H1 (cell line): ENCODE data around the gene PIAS1. TPM values are rescaled to one million over a fixed set of nuclear protein-coding genes. Genes with fewer than 3 reads are reported as not detected.

Experiments used
- CTCF ChIA-PET: fragments of 300-600 bp; sonication (Branson Sonifier 250); formaldehyde crosslinking; loops from one replicate; lab custom pipeline; 2021; ENCODE audit not compliant: partially characterized antibody; lab: Charles Lee
- POLR2A ChIA-PET: fragments of 300-600 bp; sonication (Branson Sonifier 250); formaldehyde crosslinking; loops from one replicate; lab custom pipeline; 2021; ENCODE audit warnings: inconsistent platforms; ENCODE audit not compliant: partially characterized antibody; lab: Charles Lee
- DNase-seq, 2 experiments: peaks; one replicate each; pipeline versions ENCODE4 v3.0.0 to v3.0.0-alpha.2; 2010 to 2022; ENCODE audit warnings: low spot score in 2 of 2, low read depth in 1 of 2, mixed read lengths in 1 of 2
- FAIRE-seq: peaks from 2 replicates; lab custom pipeline; 2011; peaks lifted over from hg19 to GRCh38; lab: Jason Lieb, UNC
- H2AFZ ChIP-seq: 2 replicates; pipeline ENCODE4 v1.8.1; 2012; ENCODE audit warnings: low read length, inconsistent platforms
- H2AK5ac ChIP-seq: 2 replicates; pipeline ENCODE4 v1.6.1; 2013; ENCODE audit warnings: low read depth, low read length
- H2BK120ac ChIP-seq: replicated peaks from 2 replicates; pipeline ENCODE3; 2013; ENCODE audit warnings: low read depth, low read length, inconsistent platforms
- H2BK12ac ChIP-seq: 2 replicates; pipeline ENCODE4 v1.6.1; 2013; ENCODE audit warnings: low read depth, low read length
- H2BK15ac ChIP-seq: 2 replicates; pipeline ENCODE4 v1.6.1; 2013; ENCODE audit warnings: low read length
- H2BK20ac ChIP-seq: 2 replicates; pipeline ENCODE4 v1.6.1; 2013; ENCODE audit warnings: low read length
- H2BK5ac ChIP-seq: 2 replicates; pipeline ENCODE4 v1.6.1; 2013; ENCODE audit warnings: low read depth, low read length
- H3K14ac ChIP-seq: 2 replicates; pipeline ENCODE4 v1.6.1; 2013; ENCODE audit warnings: inconsistent platforms; ENCODE audit not compliant: insufficient read length
- H3K18ac ChIP-seq: 2 replicates; pipeline ENCODE4 v1.6.1; 2013; ENCODE audit warnings: low read length; ENCODE audit errors: extremely low read depth
- H3K23ac ChIP-seq: 2 replicates; pipeline ENCODE4 v1.6.1; 2013; ENCODE audit warnings: inconsistent platforms; ENCODE audit not compliant: insufficient read length
- H3K23me2 ChIP-seq: 2 replicates; pipeline ENCODE4 v1.6.1; 2013; ENCODE audit warnings: low read depth, low read length
- H3K27ac ChIP-seq: 2 replicates; pipeline ENCODE4 v1.6.1; 2011; ENCODE audit warnings: low read depth, low read length, inconsistent platforms
- H3K27me3 ChIP-seq, 4 experiments: replicated peaks in 1 of 4; 1 replicate in 1 of 4; 2 replicates in 3 of 4; pipeline versions ENCODE4 v1.6.1 to v1.8.1; 2011 to 2013; ENCODE audit warnings: low read length in 3 of 4, mild to moderate bottlenecking in 3 of 4, inconsistent platforms in 2 of 4, mixed read lengths in 2 of 4, moderate library complexity in 1 of 4; ENCODE audit not compliant: control insufficient read depth in 3 of 4, insufficient read depth in 3 of 4; ENCODE audit errors: extremely low read depth in 1 of 4
- H3K36me3 ChIP-seq, 4 experiments: 2 replicates each; pipeline versions ENCODE4 v1.6.1 to v1.8.1; 2011 to 2013; ENCODE audit warnings: mild to moderate bottlenecking in 4 of 4, low read length in 3 of 4, moderate library complexity in 2 of 4, control low read depth in 1 of 4, inconsistent platforms in 1 of 4; ENCODE audit not compliant: insufficient read depth in 4 of 4, control insufficient read depth in 2 of 4
- H3K4ac ChIP-seq: replicated peaks from 2 replicates; pipeline ENCODE3; 2013; ENCODE audit warnings: low read length, low read depth, mixed read lengths, inconsistent platforms; ENCODE audit not compliant: insufficient read length
- H3K4me1 ChIP-seq, 4 experiments: replicated peaks in 1 of 4; 1 replicate in 1 of 4; 2 replicates in 3 of 4; pipeline versions ENCODE4 v1.6.1 to v1.8.1; 2011 to 2013; ENCODE audit warnings: low read length in 3 of 4, inconsistent platforms in 2 of 4, mixed read lengths in 1 of 4; ENCODE audit not compliant: insufficient read depth in 4 of 4, control insufficient read depth in 3 of 4
- H3K4me2 ChIP-seq, 2 experiments: 2 replicates each; pipeline versions ENCODE4 v1.6.1 to v1.8.1; 2011 to 2013; ENCODE audit warnings: low read depth in 2 of 2, low read length in 2 of 2, control low read depth in 1 of 2, inconsistent platforms in 1 of 2, mild to moderate bottlenecking in 1 of 2; ENCODE audit not compliant: insufficient read depth in 1 of 2
- H3K4me3 ChIP-seq, 4 experiments: fragments of 200-600, 300-600 bp in 1 of 4; sonication (generic), shearing (Covaris generic), sonication (Bioruptor Twin) in 1 of 4; 2 replicates each; pipeline versions ENCODE4 v1.5.1 to v1.8.1; 2011 to 2016; ENCODE audit warnings: low read length in 4 of 4, low read depth in 3 of 4, control low read depth in 2 of 4, inconsistent platforms in 2 of 4, mild to moderate bottlenecking in 2 of 4, mixed read lengths in 1 of 4, moderate library complexity in 1 of 4; ENCODE audit not compliant: insufficient read depth in 2 of 4; ENCODE audit errors: extremely low read depth in 1 of 4
- H3K56ac ChIP-seq: replicated peaks from 2 replicates; pipeline ENCODE3; 2013; ENCODE audit warnings: low read depth, mild to moderate bottlenecking, mixed read lengths, low read length, inconsistent platforms; ENCODE audit not compliant: insufficient read length
- H3K79me1 ChIP-seq: 2 replicates; pipeline ENCODE4 v1.6.1; 2013; ENCODE audit warnings: low read depth, low read length, control low read depth
- H3K79me2 ChIP-seq, 2 experiments: 2 replicates each; pipeline versions ENCODE4 v1.6.1 to v1.8.1; 2012 to 2013; ENCODE audit warnings: low read length in 2 of 2, mild to moderate bottlenecking in 2 of 2, inconsistent platforms in 1 of 2; ENCODE audit not compliant: insufficient read depth in 2 of 2, control insufficient read depth in 1 of 2
- H3K9ac ChIP-seq, 4 experiments: replicated peaks in 1 of 4; 1 replicate in 1 of 4; 2 replicates in 3 of 4; pipeline versions ENCODE4 v1.6.1 to v1.8.1; 2011 to 2013; ENCODE audit warnings: low read depth in 3 of 4, low read length in 3 of 4, control low read depth in 2 of 4, mild to moderate bottlenecking in 2 of 4, moderate library complexity in 2 of 4, inconsistent platforms in 1 of 4; ENCODE audit errors: extremely low read depth in 1 of 4
- H3K9me3 ChIP-seq, 2 experiments: 2 replicates each; pipeline versions ENCODE4 v1.6.1 to v1.8.1; 2012 to 2013; ENCODE audit warnings: mild to moderate bottlenecking in 2 of 2, moderate library complexity in 2 of 2, control low read depth in 1 of 2, inconsistent platforms in 1 of 2, low read depth in 1 of 2, low read length in 1 of 2, mixed read lengths in 1 of 2; ENCODE audit not compliant: insufficient read depth in 2 of 2
- H4K20me1 ChIP-seq, 2 experiments: replicated peaks in 1 of 2; 2 replicates each; pipeline versions ENCODE3 to v1.8.1; 2011 to 2013; ENCODE audit warnings: inconsistent platforms in 2 of 2, low read length in 2 of 2, mild to moderate bottlenecking in 1 of 2; ENCODE audit not compliant: insufficient read depth in 2 of 2, control insufficient read depth in 1 of 2
- H4K5ac ChIP-seq: 2 replicates; pipeline ENCODE4 v1.6.1; 2013; ENCODE audit warnings: low read length, low read depth, mixed read lengths, inconsistent platforms; ENCODE audit not compliant: insufficient read length
- H4K8ac ChIP-seq: 2 replicates; pipeline ENCODE4 v1.8.0; 2013; ENCODE audit warnings: mild to moderate bottlenecking, moderate library complexity, low read length, inconsistent platforms; ENCODE audit not compliant: insufficient read depth; ENCODE audit errors: extremely low read depth
- H4K91ac ChIP-seq: replicated peaks from 2 replicates; pipeline ENCODE3; 2013; ENCODE audit warnings: low read length, mixed read lengths, inconsistent platforms; ENCODE audit not compliant: insufficient read length
- BCL11A ChIP-seq, 2 experiments: IDR thresholded peaks; one replicate each; pipeline ENCODE4 v1.6.1; 2011; ENCODE audit warnings: low read depth in 2 of 2, low read length in 2 of 2, mild to moderate bottlenecking in 2 of 2
- CBX8 ChIP-seq: fragments of 300-800, 300-1000 bp; sonication (generic); IDR thresholded peaks from 2 replicates; pipeline ENCODE4 v1.7.1; 2016; ENCODE audit warnings: low read depth, low read length, borderline replicate concordance
- FOSL1 ChIP-seq: IDR thresholded peaks from 2 replicates; pipeline ENCODE4 v1.6.1; 2011; ENCODE audit warnings: mild to moderate bottlenecking, low read depth, low read length, moderate library complexity; ENCODE audit not compliant: insufficient read depth
- HDAC6 ChIP-seq: IDR thresholded peaks from one replicate; pipeline ENCODE4 v1.7.1; 2012; ENCODE audit warnings: low read depth, mild to moderate bottlenecking, inconsistent platforms, low read length, moderate library complexity
- JUND ChIP-seq: IDR thresholded peaks from 2 replicates; pipeline ENCODE4 v1.6.1; 2011; ENCODE audit warnings: mild to moderate bottlenecking, improper control_type of control experiment, low read length
- MAX ChIP-seq: IDR thresholded peaks from 2 replicates; pipeline ENCODE4 v1.6.1; 2012; ENCODE audit warnings: inconsistent platforms
- PHF8 ChIP-seq: fragments of 200-600 bp; sonication (generic); conservative IDR thresholded peaks from 2 replicates; pipeline ENCODE4 v1.7.1; 2012; ENCODE audit warnings: low read depth, mild to moderate bottlenecking, inconsistent platforms, low read length, moderate library complexity
- RNF2 ChIP-seq: fragments of 200-900, 300-1000 bp; sonication (generic); IDR thresholded peaks from 2 replicates; pipeline ENCODE4 v1.7.1; 2016; ENCODE audit warnings: borderline replicate concordance, low read depth, mild to moderate bottlenecking, antibody characterized with exemption, low read length; ENCODE audit not compliant: poor library complexity, severe bottlenecking; ENCODE audit errors: missing control alignments
- RXRA ChIP-seq: IDR thresholded peaks from 2 replicates; pipeline ENCODE4 v1.6.1; 2011; ENCODE audit warnings: low read depth, mild to moderate bottlenecking, low read length, moderate library complexity; ENCODE audit not compliant: insufficient read depth
- SAP30 ChIP-seq: fragments of 300-600 bp; sonication (generic); IDR thresholded peaks from 2 replicates; pipeline ENCODE4 v1.7.1; 2012; ENCODE audit warnings: low read length, moderate library complexity, mild to moderate bottlenecking, inconsistent platforms; ENCODE audit not compliant: insufficient read depth, insufficient replicate concordance
- SIRT6 ChIP-seq: IDR thresholded peaks from one replicate; pipeline ENCODE4 v1.7.1; 2012; ENCODE audit warnings: low read length, inconsistent platforms
- TCF12 ChIP-seq: IDR thresholded peaks from 2 replicates; pipeline ENCODE4 v1.6.1; 2011; ENCODE audit warnings: low read depth, mild to moderate bottlenecking, low read length
- WGBS, 2 experiments: shearing (Covaris generic) in 1 of 2; methylation state at CpG; one replicate each; pipeline versions ENCODE4 v1.1.6 to v1.1.7; 2013 to 2015; ENCODE audit warnings: low lambda C conversion rate in 2 of 2, mixed read lengths in 2 of 2, inconsistent platforms in 1 of 2, low coverage in 1 of 2, missing lambda C conversion rate in 1 of 2; ENCODE audit not compliant: insufficient replicate concordance in 2 of 2, insufficient coverage in 1 of 2, insufficient read length in 1 of 2; ENCODE audit errors: extremely low coverage in 1 of 2, missing lambda C conversion rate in 1 of 2; 5-methylcytosine and 5-hydroxymethylcytosine counted together
- polyA plus RNA-seq, 7 experiments: library from polyadenylated mRNA; depleted of rRNA in 3 of 7; stranded (reverse) in 5 of 7; unstranded in 2 of 7; fragments of >200 nt in 5 of 7; fragments of 200-250 nt in 2 of 7; gene quantifications; 1 replicate in 5 of 7; 2 replicates in 1 of 7; 4 replicates in 1 of 7; pipeline versions ENCODE4 v1.2.1 to v1.2.3, GENCODE V29; 2011 to 2013; ENCODE audit warnings: missing spikeins in 2 of 7, mixed read lengths in 2 of 7
- total RNA-seq: library from RNA; stranded (reverse); fragmentation: NEBNext Ultra II Directional; extraction: Animal tissue kit (Norgen Biotek cat#: 25700); gene quantifications from 2 replicates; pipeline ENCODE4 v1.2.1, GENCODE V29; 2021
- TF ChIP-seq, protein P1 (sequence below): IDR thresholded peaks from 2 replicates; pipeline ENCODE4 v1.6.1; 2011; ENCODE audit warnings: low read depth, mild to moderate bottlenecking, low read length; ENCODE audit not compliant: insufficient read depth

The PIAS1 gene
- total and polyA plus RNA-seq, 2 of the 8 experiments (the other 6 are each of a cell fraction or from before 2014, with no cell fraction given) = 30.8 to 34.5 TPM

DNA sequence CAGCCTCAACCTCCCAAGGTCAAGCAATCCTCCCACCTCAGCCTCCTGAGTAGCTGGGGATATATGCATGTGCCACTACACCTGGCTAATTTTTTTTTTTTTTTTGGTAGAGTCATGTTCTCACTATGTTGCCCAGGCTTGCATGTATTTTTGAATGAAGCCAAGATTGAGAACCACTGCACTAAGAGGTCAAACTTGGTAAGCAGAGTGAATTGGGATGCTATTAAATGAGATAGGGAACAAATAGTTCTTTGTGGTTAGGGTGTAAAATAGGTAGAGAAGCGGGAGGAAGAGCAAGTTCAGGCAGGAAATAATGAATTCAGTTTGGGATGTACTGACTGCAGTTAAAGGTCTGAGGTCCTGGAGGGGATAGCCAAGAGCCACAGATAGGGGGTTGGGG, 39.9 kb upstream of the PIAS1 start:
- Histone ChIP-seq H4K5ac (no peak overlapping the region), H2AK5ac (no peak overlapping the region), H3K79me2 (no peaks in the 10 kb centered on the region), H4K8ac (no peak overlapping the region), H2BK120ac (no peak overlapping the region), H2BK15ac (no peak overlapping the region), H4K20me1 (no peaks in the 10 kb centered on the region), H2BK20ac (no peak overlapping the region), H3K9me3 (no peaks in the 10 kb centered on the region), H4K91ac (no peak overlapping the region), H3K18ac (no peak overlapping the region), H2AFZ (no peak overlapping the region), H3K14ac (no peak overlapping the region), H3K4ac (no peak overlapping the region), H3K27me3 (no peaks in the 10 kb centered on the region), H3K79me1 (no peaks in the 10 kb centered on the region), H3K23ac (no peak overlapping the region), H3K23me2 (no peaks in the 10 kb centered on the region), H3K9ac (no peak overlapping the region), H3K4me3 (no peak overlapping the region), H3K27ac (no peak overlapping the region), H3K4me2 (no peak overlapping the region), H2BK5ac (no peak overlapping the region), H3K56ac (no peak overlapping the region), H2BK12ac (no peak overlapping the region), H3K36me3 (no peaks in the 10 kb centered on the region), H3K4me1 (peaks cover 0 to 5% (median 3%) of the 10 kb centered on the region in 4 experiments; a peak in 3 of 7 replicates)
- FAIRE-seq (no peak), DNase-seq (no peak)
- WGBS, 2 experiments = 94 to 100% methylated on average over 1 of the region's 1 CpG
- ChIA-PET CTCF (interaction anchor here (1.4 kb wide), 1 partner anchor 16 kb away, joined by 3 read pairs; no protein-coding TSS in a partner anchor), POLR2A (no interaction called here)
- TF ChIP-seq PHF8 (no peak), SAP30 (no peak), HDAC6 (no peak), BCL11A (IDR thresholded peaks at IDR 0.05; ENCODE audit: low read depth in 2 of 2, low read length in 2 of 2) (no peak), CBX8 (no peak), SIRT6 (no peak), FOSL1 (no peak), JUND (no peak), RXRA (no peak), MAX (no peak), RNF2 (no peak), TCF12 (no peak)
- TF ChIP-seq, protein P1, sequence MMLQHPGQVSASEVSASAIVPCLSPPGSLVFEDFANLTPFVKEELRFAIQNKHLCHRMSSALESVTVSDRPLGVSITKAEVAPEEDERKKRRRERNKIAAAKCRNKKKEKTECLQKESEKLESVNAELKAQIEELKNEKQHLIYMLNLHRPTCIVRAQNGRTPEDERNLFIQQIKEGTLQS = no peak
